ENCODE results near the gene IMP4. TPM values are rescaled to one million over a fixed set of nuclear protein-coding genes. Genes with fewer than 3 reads are reported as not detected.

The IMP4 gene
- total and polyA plus RNA-seq, 4 donors, result 31.7 to 95.5 (median 61.2) TPM

- 93% methylated on average over 9 of the region's 9 CpGs for WGBS
- H3K27ac ChIP-seq (ENCODE audit: low read depth in 1 of 2, low read length in 2 of 2), result no peak overlapping the region
- H3K36me3 ChIP-seq (ENCODE audit: control insufficient read depth in 4 of 4, insufficient read depth in 3 of 4, low read depth in 1 of 4, low read length in 3 of 4), result peaks cover 0 to 9% (median 0%) of the 10 kb centered on the region in 4 donors
- H3K27me3 ChIP-seq (ENCODE audit: control insufficient read depth in 4 of 4, insufficient read depth in 4 of 4, low read length in 3 of 4), result no peaks in the 10 kb centered on the region
- H3K4me3 ChIP-seq (ENCODE audit: low read depth in 1 of 3, low read length in 3 of 3), result no peak overlapping the region
- no peak overlapping the region for H3K9ac ChIP-seq (ENCODE audit: low read depth in 1 of 2, low read length in 2 of 2)
- no peak for DNase-seq (ENCODE audit: low spot score)
- H3K9me3 ChIP-seq (ENCODE audit: control insufficient read depth in 4 of 4, low read length in 3 of 4), result no peaks in the 10 kb centered on the region
- TF ChIP-seq TAF1 (conservative IDR thresholded peaks at IDR 0.05) (no peak), ATF3 (IDR thresholded peaks at IDR 0.05) (no peak), HNF4A (conservative IDR thresholded peaks at IDR 0.05) (no peak)
- TF ChIP-seq, protein P1, sequence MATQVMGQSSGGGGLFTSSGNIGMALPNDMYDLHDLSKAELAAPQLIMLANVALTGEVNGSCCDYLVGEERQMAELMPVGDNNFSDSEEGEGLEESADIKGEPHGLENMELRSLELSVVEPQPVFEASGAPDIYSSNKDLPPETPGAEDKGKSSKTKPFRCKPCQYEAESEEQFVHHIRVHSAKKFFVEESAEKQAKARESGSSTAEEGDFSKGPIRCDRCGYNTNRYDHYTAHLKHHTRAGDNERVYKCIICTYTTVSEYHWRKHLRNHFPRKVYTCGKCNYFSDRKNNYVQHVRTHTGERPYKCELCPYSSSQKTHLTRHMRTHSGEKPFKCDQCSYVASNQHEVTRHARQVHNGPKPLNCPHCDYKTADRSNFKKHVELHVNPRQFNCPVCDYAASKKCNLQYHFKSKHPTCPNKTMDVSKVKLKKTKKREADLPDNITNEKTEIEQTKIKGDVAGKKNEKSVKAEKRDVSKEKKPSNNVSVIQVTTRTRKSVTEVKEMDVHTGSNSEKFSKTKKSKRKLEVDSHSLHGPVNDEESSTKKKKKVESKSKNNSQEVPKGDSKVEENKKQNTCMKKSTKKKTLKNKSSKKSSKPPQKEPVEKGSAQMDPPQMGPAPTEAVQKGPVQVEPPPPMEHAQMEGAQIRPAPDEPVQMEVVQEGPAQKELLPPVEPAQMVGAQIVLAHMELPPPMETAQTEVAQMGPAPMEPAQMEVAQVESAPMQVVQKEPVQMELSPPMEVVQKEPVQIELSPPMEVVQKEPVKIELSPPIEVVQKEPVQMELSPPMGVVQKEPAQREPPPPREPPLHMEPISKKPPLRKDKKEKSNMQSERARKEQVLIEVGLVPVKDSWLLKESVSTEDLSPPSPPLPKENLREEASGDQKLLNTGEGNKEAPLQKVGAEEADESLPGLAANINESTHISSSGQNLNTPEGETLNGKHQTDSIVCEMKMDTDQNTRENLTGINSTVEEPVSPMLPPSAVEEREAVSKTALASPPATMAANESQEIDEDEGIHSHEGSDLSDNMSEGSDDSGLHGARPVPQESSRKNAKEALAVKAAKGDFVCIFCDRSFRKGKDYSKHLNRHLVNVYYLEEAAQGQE (IDR thresholded peaks at IDR 0.05), result no peak
- H3K4me1 ChIP-seq (ENCODE audit: control insufficient read depth in 4 of 4, insufficient read depth in 4 of 4, low read length in 3 of 4), result peaks cover 0 to 3% (median 2%) of the 10 kb centered on the region in 4 donors
These were observed 32.0 kb downstream of the IMP4 start for GRCh38 chr2:130374587-130375290.

DNA sequence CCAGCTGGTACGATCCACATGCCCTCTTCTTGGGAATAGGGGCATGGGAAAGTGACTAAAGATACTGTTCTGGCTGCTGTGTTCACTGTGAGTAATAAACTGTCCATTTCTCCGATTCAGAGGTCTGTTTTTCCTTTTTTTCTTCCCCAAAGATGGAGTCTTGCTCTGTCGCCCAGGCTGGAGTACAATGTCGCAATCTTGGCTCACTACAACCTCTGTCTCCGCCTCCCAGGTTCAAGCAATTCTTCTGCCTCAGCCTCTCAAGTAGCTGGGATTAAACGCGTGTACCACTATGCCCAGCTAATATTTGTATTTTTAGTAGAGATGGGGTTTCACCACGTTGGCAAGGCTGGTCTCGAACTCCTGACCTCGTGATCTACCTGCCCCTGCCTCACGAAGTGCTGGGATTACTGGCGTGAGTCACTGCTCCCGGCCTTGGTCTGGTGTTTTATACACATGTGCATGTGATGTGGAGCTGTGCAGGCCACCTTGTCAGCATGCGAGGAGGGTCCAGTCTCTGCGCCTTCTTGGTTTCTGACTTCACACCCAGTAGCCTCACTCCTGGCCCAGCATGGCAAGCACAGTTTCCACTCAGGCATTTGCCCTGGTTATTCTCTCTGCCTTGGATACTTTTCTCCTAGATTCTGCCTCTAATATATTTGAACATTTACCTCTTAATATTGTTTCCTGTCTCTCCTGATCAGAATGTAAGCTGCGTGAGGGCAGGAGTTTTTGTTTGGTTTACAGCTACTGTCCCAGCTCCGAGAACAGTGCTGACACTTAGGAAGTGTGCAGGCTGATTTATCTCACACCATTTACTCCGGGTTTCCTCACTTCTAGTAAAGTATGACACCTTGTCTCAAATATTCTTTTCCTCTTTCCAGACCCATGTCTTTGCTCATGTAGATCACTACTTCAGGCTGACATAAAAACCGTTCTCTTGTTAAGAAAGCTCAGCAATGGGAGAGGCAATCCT lies 32.9 kb downstream of the IMP4 start:
- Histone ChIP-seq H3K4me3 (ENCODE audit: low read depth in 1 of 3, low read length in 3 of 3) (no peak overlapping the region), H3K4me1 (ENCODE audit: control insufficient read depth in 4 of 4, insufficient read depth in 4 of 4, low read length in 3 of 4) (peaks cover 0 to 8% (median 5%) of the 10 kb centered on the region in 4 donors), H3K9me3 (ENCODE audit: control insufficient read depth in 4 of 4, low read length in 3 of 4) (no peaks in the 10 kb centered on the region), H3K9ac (ENCODE audit: low read depth in 1 of 2, low read length in 2 of 2) (no peak overlapping the region), H3K27me3 (ENCODE audit: control insufficient read depth in 4 of 4, insufficient read depth in 4 of 4, low read length in 3 of 4) (no peaks in the 10 kb centered on the region), H3K36me3 (ENCODE audit: control insufficient read depth in 4 of 4, insufficient read depth in 3 of 4, low read depth in 1 of 4, low read length in 3 of 4) (peaks cover 0 to 5% (median 0%) of the 10 kb centered on the region in 4 donors), H3K27ac (ENCODE audit: low read depth in 1 of 2, low read length in 2 of 2) (no peak overlapping the region)
- WGBS, result 96% methylated on average over 19 of the region's 19 CpGs
- DNase-seq (ENCODE audit: low spot score), result no peak
- TF ChIP-seq, protein P2, sequence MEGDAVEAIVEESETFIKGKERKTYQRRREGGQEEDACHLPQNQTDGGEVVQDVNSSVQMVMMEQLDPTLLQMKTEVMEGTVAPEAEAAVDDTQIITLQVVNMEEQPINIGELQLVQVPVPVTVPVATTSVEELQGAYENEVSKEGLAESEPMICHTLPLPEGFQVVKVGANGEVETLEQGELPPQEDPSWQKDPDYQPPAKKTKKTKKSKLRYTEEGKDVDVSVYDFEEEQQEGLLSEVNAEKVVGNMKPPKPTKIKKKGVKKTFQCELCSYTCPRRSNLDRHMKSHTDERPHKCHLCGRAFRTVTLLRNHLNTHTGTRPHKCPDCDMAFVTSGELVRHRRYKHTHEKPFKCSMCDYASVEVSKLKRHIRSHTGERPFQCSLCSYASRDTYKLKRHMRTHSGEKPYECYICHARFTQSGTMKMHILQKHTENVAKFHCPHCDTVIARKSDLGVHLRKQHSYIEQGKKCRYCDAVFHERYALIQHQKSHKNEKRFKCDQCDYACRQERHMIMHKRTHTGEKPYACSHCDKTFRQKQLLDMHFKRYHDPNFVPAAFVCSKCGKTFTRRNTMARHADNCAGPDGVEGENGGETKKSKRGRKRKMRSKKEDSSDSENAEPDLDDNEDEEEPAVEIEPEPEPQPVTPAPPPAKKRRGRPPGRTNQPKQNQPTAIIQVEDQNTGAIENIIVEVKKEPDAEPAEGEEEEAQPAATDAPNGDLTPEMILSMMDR (IDR thresholded peaks at IDR 0.05; ENCODE audit: low read depth, low read length, missing input control), result no peak
- TF ChIP-seq, protein P1 (IDR thresholded peaks at IDR 0.05), result no peak
- TF ChIP-seq FOXA1 (IDR thresholded peaks at IDR 0.05) (no peak), ZBTB33 (IDR thresholded peaks at IDR 0.05) (no peak), EGR1 (IDR thresholded peaks at IDR 0.05; ENCODE audit: low read depth in 2 of 2) (no peak), GABPA (IDR thresholded peaks at IDR 0.05 in 1 of 2, conservative IDR thresholded peaks at IDR 0.05 in 1 of 2) (no peak), SP1 (IDR thresholded peaks at IDR 0.05) (no peak), HNF4A (conservative IDR thresholded peaks at IDR 0.05) (no peak), RAD21 (IDR thresholded peaks at IDR 0.05) (no peak), HNF4G (IDR thresholded peaks at IDR 0.05) (no peak), ATF3 (IDR thresholded peaks at IDR 0.05) (no peak), RXRA (IDR thresholded peaks at IDR 0.05) (no peak), FOXA2 (IDR thresholded peaks at IDR 0.05) (no peak), JUND (IDR thresholded peaks at IDR 0.05) (no peak)
